PC-3 (cell line): ENCODE results near the gene SSBP2. TPM values are rescaled to one million over a fixed set of nuclear protein-coding genes. Genes with fewer than 3 reads are reported as not detected.
A peak's percentile ranks its signal among the peaks of the same experiment; 100 is the strongest.

ENCODE experiments used
- ATAC-seq: fragments of 200-7000 bp; cut with Tn5 transposase; 2 replicates; pipeline ENCODE4 v1.9.1; 2020; ENCODE audit warnings: mild to moderate bottlenecking, moderate library complexity
- BruUV-seq: library from RNA; stranded (reverse); fragments of 400-500 nt; replicated peaks from 2 replicates; lab custom pipeline; 2021; lab: Mats Ljungman, UMichigan
- CTCF ChIA-PET: fragments of 300-600 bp; sonication (Branson Sonifier 250); formaldehyde crosslinking; loops from one replicate; lab custom pipeline; 2022; ENCODE audit warnings: antibody characterized with exemption; lab: Charles Lee
- POLR2A ChIA-PET: fragments of 300-600 bp; sonication (Branson Sonifier 250); formaldehyde crosslinking; loops from one replicate; lab custom pipeline; 2022; ENCODE audit warnings: antibody characterized with exemption; ENCODE audit not compliant: unreplicated experiment; lab: Charles Lee
- DNase-seq: peaks from one replicate; pipeline ENCODE4 v3.0.0-alpha.2; 2015
- H2AFZ ChIP-seq: fragments of 300-600 bp; sonication (generic); 2 replicates; pipeline ENCODE4 v1.6.0; 2016; ENCODE audit warnings: antibody characterized with exemption, low read length
- H3F3A ChIP-seq: fragments of 300-600 bp; sonication (generic); one replicate; pipeline ENCODE4 v1.6.0; 2017; ENCODE audit warnings: antibody characterized with exemption, low read length, control low read depth, mild to moderate bottlenecking; ENCODE audit not compliant: unreplicated experiment
- H3K27ac ChIP-seq: fragments of 300-600 bp; sonication (generic); 2 replicates; pipeline ENCODE4 v1.5.1; 2016; ENCODE audit warnings: mild to moderate bottlenecking, low read length
- H3K27me3 ChIP-seq: fragments of 300-600 bp; sonication (generic); 2 replicates; pipeline ENCODE4 v1.6.1; 2016; ENCODE audit warnings: low read length, mixed read lengths
- H3K36me3 ChIP-seq: fragments of 300-600 bp; sonication (generic); 2 replicates; pipeline ENCODE4 v1.6.1; 2016; ENCODE audit warnings: low read depth, mixed run types, low read length, mixed read lengths
- H3K4me1 ChIP-seq: fragments of 300-600 bp; sonication (generic); 2 replicates; pipeline ENCODE4 v1.5.1; 2016; ENCODE audit warnings: low read length; ENCODE audit not compliant: insufficient read depth
- H3K4me2 ChIP-seq: fragments of 300-600 bp; sonication (generic); 2 replicates; pipeline ENCODE4 v1.6.0; 2016; ENCODE audit warnings: low read length
- H3K4me3 ChIP-seq: fragments of 300-600 bp; sonication (generic); 2 replicates; pipeline ENCODE4 v1.5.1; 2016; ENCODE audit warnings: mild to moderate bottlenecking, low read length, mixed read lengths
- H3K79me2 ChIP-seq: fragments of 300-600 bp; sonication (generic); 2 replicates; pipeline ENCODE4 v1.6.1; 2017; ENCODE audit warnings: low read length, mixed read lengths
- H3K9ac ChIP-seq: fragments of 300-600 bp; sonication (generic); 2 replicates; pipeline ENCODE4 v1.6.0; 2016; ENCODE audit warnings: mild to moderate bottlenecking, low read length
- H3K9me2 ChIP-seq: fragments of 300-600 bp; sonication (generic); replicated peaks from 2 replicates; pipeline ENCODE4 v1.6.1; 2016; ENCODE audit warnings: mixed run types, low read length, mixed read lengths
- H3K9me3 ChIP-seq: fragments of 300-600 bp; sonication (generic); 2 replicates; pipeline ENCODE4 v1.6.1; 2016; ENCODE audit warnings: low read length, mixed read lengths
- H4K20me1 ChIP-seq: fragments of 300-600 bp; sonication (generic); 2 replicates; pipeline ENCODE4 v1.6.1; 2016; ENCODE audit warnings: low read length, mixed read lengths
- EZH2 ChIP-seq: fragments of 300-600 bp; sonication (generic); IDR thresholded peaks from one replicate; pipeline ENCODE4 v1.6.1; 2017; ENCODE audit warnings: antibody characterized with exemption, mild to moderate bottlenecking, low read length; ENCODE audit not compliant: unreplicated experiment
- EZH2phosphoT487 ChIP-seq: fragments of 300-600 bp; sonication (generic); IDR thresholded peaks from 2 replicates; pipeline ENCODE4 v1.6.1; 2018; ENCODE audit warnings: mild to moderate bottlenecking, antibody characterized with exemption, low read length, borderline replicate concordance
- intact Hi-C: fragments of 100-400 bp; cut with micrococcal nuclease; formaldehyde crosslinking; loops from 2 replicates; pipeline ENCODE4 v1.9.0; 2023
- total RNA-seq: library from RNA; depleted of rRNA; stranded (reverse); fragments of >200 nt; gene quantifications from 2 replicates; pipeline ENCODE4 v1.2.3, GENCODE V29; 2014
- TF ChIP-seq, protein P1 (sequence below): fragments of 300-600 bp; sonication (generic); conservative IDR thresholded peaks from 2 replicates; pipeline ENCODE4 v1.5.1; 2017; ENCODE audit warnings: antibody characterized with exemption, low read depth, mild to moderate bottlenecking, low read length

Gene SSBP2
- total RNA-seq, 1 experiment from 2014 or later = 5.8 TPM

DNA sequence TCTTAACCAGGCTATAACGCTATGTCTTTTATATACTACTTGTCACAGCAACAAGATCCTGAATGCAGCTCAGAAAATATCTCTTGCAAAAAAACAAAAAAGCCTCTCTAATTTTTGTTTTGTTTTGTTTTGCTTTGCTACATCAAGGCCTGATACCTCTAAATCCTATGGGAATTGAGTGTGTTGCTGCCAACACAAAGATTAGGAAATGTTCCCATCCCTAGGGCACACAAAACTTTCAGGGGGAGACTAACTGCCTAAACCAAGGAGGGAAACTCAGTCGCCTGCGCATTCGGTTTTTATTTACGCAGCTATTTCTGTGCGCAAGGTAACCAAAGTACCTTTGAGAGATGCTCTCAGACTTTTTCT, 1.7 kb downstream of the SSBP2 start:
- Histone ChIP-seq H3K36me3 (no peaks in the 10 kb centered on the region), H3K4me2 (peak overlapping the region; percentile 71; the same call in 1 of the 2 replicates), H3K27me3 (peaks cover 14% of the 10 kb centered on the region; the same call in 1 of the 2 replicates), H3K79me2 (no peaks in the 10 kb centered on the region), H2AFZ (no peak overlapping the region), H3K4me1 (peaks cover 6% of the 10 kb centered on the region), H3K27ac (no peak overlapping the region), H3K9ac (no peak overlapping the region), H3K4me3 (peak overlapping the region; percentile 64; the same call in 1 of the 2 replicates), H4K20me1 (no peaks in the 10 kb centered on the region), H3K9me3 (no peaks in the 10 kb centered on the region), H3F3A (no peaks in the 10 kb centered on the region), H3K9me2 (no peaks in the 10 kb centered on the region)
- CTCF ChIA-PET = no interaction called here
- BruUV-seq = no TSS peak
- POLR2A ChIA-PET = no interaction called here
- TF ChIP-seq EZH2 = no peak
- no peak for TF ChIP-seq EZH2phosphoT487
- TF ChIP-seq, protein P1, sequence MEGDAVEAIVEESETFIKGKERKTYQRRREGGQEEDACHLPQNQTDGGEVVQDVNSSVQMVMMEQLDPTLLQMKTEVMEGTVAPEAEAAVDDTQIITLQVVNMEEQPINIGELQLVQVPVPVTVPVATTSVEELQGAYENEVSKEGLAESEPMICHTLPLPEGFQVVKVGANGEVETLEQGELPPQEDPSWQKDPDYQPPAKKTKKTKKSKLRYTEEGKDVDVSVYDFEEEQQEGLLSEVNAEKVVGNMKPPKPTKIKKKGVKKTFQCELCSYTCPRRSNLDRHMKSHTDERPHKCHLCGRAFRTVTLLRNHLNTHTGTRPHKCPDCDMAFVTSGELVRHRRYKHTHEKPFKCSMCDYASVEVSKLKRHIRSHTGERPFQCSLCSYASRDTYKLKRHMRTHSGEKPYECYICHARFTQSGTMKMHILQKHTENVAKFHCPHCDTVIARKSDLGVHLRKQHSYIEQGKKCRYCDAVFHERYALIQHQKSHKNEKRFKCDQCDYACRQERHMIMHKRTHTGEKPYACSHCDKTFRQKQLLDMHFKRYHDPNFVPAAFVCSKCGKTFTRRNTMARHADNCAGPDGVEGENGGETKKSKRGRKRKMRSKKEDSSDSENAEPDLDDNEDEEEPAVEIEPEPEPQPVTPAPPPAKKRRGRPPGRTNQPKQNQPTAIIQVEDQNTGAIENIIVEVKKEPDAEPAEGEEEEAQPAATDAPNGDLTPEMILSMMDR = no peak
- intact Hi-C loops = loop anchor here (1.0 to 2.0 kb wide), 3 partner anchors 234 to 1859 kb away; no protein-coding TSS in a partner anchor
- DNase-seq (no peak), ATAC-seq (no peak)

DNA sequence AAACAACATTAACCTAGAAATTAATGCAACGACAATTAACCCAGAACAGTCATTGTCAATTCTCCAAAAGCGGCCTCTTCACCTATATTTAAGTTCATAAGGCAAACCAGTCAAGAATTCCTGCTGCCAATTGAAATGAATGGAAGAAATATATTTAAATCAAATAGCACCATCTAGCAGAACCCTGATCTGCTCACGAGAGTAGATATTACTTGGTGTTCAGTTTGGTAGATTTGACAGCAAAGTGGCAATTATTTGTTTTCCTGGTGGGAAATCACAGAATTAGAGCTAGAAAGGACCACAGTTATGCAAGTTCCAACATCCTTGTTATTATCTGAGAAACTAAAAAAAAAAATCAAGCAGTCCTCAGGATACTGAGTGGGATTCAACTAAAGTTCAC, 2.3 kb downstream of the SSBP2 start:
- BruUV-seq = no TSS peak
- CTCF ChIA-PET = no interaction called here

DNA sequence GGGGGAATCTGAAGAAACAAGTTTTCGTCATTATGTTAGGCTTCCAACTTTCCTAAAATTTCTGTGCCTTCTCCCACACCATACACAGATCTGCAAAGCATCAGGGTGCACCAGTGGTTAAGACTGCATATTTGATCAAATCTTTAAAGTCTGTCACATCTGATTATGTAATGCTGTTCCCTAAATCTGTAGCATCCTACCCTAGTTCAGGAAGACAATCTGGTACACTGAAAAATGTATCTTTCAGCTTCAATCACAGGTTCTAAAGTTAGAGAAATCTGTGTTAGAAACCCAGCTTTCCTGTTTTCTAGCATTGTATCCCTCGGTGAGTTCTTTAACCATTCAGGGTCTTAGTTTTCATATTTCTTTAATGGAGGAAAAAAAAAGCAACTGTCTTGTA, 3.9 kb downstream of the SSBP2 start:
- CTCF ChIA-PET = no interaction called here

More for the DNA sequence above, 2.3 kb downstream of the SSBP2 start:
- peaks cover 14% of the 10 kb centered on the region; the same call in 1 of the 2 replicates for H3K27me3 ChIP-seq
- H3K27ac ChIP-seq = no peak overlapping the region
- POLR2A ChIA-PET = no interaction called here
- TF ChIP-seq EZH2 = no peak
- TF ChIP-seq, protein P1 = no peak; the same call in 1 of the 2 replicates
- TF ChIP-seq EZH2phosphoT487 = no peak
- H3K4me3 ChIP-seq = no peak overlapping the region
- no peak overlapping the region for H3K9ac ChIP-seq
- no peak for DNase-seq
- no peaks in the 10 kb centered on the region for H3K9me3 ChIP-seq
- H3K9me2 ChIP-seq = no peaks in the 10 kb centered on the region
- H3K79me2 ChIP-seq = no peaks in the 10 kb centered on the region
- intact Hi-C loops = loop anchor here (1.0 to 2.0 kb wide), 3 partner anchors 234 to 323 kb away; no protein-coding TSS in a partner anchor
- H3K36me3 ChIP-seq = no peaks in the 10 kb centered on the region
- ATAC-seq = no peak
- no peak overlapping the region for H3K4me2 ChIP-seq
- no peak overlapping the region for H2AFZ ChIP-seq
- no peaks in the 10 kb centered on the region for H4K20me1 ChIP-seq
- peaks cover 6% of the 10 kb centered on the region for H3K4me1 ChIP-seq
- no peaks in the 10 kb centered on the region for H3F3A ChIP-seq

More for the DNA sequence above, 3.9 kb downstream of the SSBP2 start:
- BruUV-seq = no TSS peak
- peaks cover 14% of the 10 kb centered on the region; the same call in 1 of the 2 replicates for H3K27me3 ChIP-seq
- TF ChIP-seq EZH2 = no peak
- TF ChIP-seq, protein P1 = no peak
- TF ChIP-seq EZH2phosphoT487 = no peak
- POLR2A ChIA-PET = interaction anchor here (0.7 kb wide), 1 partner anchor 322 kb away, joined by 3 read pairs; no protein-coding TSS in a partner anchor
- H3K4me2 ChIP-seq = no peak overlapping the region
- H3K4me3 ChIP-seq = no peak overlapping the region
- H3K4me1 ChIP-seq = peaks cover 3% of the 10 kb centered on the region
- H3K36me3 ChIP-seq = no peaks in the 10 kb centered on the region
- no peaks in the 10 kb centered on the region for H3K9me2 ChIP-seq
- no peak overlapping the region for H3K9ac ChIP-seq
- no peak for ATAC-seq
- intact Hi-C loops = no loop called here
- no peaks in the 10 kb centered on the region for H3K79me2 ChIP-seq
- H4K20me1 ChIP-seq = no peaks in the 10 kb centered on the region
- no peaks in the 10 kb centered on the region for H3F3A ChIP-seq
- no peak overlapping the region for H3K27ac ChIP-seq
- DNase-seq = no peak
- H3K9me3 ChIP-seq = no peaks in the 10 kb centered on the region
- H2AFZ ChIP-seq = no peak overlapping the region
